NB4 (cell line): ENCODE data around the gene RASSF4.

Experiments
- MAX ChIP-seq: IDR thresholded peaks from 2 replicates; pipeline ENCODE4 v1.6.1; 2011; ENCODE audit warnings: low read depth, low read length
- MYC ChIP-seq: IDR thresholded peaks from 2 replicates; pipeline ENCODE4 v1.6.1; 2011; ENCODE audit warnings: low read depth, low read length
- POLR2A ChIP-seq: IDR thresholded peaks from 2 replicates; pipeline ENCODE4 v1.6.1; 2011; ENCODE audit warnings: mild to moderate bottlenecking; ENCODE audit not compliant: insufficient read length; ENCODE audit errors: extremely low read depth
- TF ChIP-seq, protein P1 (sequence below): IDR thresholded peaks from one replicate; pipeline ENCODE4 v1.5.1; 2012; ENCODE audit warnings: low read depth, low read length

GRCh38 chr10:44971935-44972757 lies 12.5 kb downstream of the RASSF4 start:
- TF ChIP-seq, protein P1, sequence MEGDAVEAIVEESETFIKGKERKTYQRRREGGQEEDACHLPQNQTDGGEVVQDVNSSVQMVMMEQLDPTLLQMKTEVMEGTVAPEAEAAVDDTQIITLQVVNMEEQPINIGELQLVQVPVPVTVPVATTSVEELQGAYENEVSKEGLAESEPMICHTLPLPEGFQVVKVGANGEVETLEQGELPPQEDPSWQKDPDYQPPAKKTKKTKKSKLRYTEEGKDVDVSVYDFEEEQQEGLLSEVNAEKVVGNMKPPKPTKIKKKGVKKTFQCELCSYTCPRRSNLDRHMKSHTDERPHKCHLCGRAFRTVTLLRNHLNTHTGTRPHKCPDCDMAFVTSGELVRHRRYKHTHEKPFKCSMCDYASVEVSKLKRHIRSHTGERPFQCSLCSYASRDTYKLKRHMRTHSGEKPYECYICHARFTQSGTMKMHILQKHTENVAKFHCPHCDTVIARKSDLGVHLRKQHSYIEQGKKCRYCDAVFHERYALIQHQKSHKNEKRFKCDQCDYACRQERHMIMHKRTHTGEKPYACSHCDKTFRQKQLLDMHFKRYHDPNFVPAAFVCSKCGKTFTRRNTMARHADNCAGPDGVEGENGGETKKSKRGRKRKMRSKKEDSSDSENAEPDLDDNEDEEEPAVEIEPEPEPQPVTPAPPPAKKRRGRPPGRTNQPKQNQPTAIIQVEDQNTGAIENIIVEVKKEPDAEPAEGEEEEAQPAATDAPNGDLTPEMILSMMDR = no peak
- no peak for TF ChIP-seq POLR2A
- TF ChIP-seq MAX = no peak
- TF ChIP-seq MYC = no peak
